ENCODE data around the gene RNF2. TPM values are rescaled to one million over a fixed set of nuclear protein-coding genes. Genes with fewer than 3 reads are reported as not detected.

The RNF2 gene
- total and polyA plus RNA-seq, 10 donors, result 5.2 to 29.7 (median 20.1) TPM

DNA sequence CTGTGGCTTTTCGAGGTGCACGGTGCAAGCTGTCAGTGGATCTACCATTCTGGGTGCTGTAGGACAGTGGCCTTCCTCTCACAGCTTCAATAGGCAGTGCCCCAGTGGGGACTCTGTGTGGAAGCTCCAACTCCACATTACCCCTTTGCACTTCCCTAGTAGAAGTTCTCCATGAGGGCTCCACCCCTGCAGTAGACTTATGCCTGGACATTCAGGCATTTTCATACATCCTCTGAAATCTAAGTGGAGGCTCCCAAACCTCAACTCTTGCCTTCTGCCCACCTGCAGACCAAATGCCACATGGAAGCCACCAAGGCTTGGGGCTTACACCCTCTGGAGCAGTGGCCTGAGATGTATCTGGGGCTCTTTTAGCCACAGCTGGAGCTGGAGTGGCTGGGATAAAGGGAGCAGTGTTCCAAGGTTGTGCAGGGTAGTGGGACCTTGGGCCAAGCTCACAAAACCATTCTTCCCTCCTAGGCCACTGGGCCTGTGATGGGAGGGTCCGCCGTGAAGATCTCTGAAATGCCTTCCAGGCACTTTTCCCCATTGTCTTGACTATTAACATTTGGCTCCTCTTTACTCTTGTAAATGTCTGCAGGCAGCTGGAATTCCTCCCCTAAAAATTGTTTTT, 18.0 kb upstream of the RNF2 start:
- H3K4me1 ChIP-seq, result no peaks in the 10 kb centered on the region
- H3K27ac ChIP-seq, result no peak overlapping the region
- TF ChIP-seq POLR2A (IDR thresholded peaks at IDR 0.05) (no peak), POLR2AphosphoS5 (IDR thresholded peaks at IDR 0.05) (no peak)
- TF ChIP-seq, protein P1, sequence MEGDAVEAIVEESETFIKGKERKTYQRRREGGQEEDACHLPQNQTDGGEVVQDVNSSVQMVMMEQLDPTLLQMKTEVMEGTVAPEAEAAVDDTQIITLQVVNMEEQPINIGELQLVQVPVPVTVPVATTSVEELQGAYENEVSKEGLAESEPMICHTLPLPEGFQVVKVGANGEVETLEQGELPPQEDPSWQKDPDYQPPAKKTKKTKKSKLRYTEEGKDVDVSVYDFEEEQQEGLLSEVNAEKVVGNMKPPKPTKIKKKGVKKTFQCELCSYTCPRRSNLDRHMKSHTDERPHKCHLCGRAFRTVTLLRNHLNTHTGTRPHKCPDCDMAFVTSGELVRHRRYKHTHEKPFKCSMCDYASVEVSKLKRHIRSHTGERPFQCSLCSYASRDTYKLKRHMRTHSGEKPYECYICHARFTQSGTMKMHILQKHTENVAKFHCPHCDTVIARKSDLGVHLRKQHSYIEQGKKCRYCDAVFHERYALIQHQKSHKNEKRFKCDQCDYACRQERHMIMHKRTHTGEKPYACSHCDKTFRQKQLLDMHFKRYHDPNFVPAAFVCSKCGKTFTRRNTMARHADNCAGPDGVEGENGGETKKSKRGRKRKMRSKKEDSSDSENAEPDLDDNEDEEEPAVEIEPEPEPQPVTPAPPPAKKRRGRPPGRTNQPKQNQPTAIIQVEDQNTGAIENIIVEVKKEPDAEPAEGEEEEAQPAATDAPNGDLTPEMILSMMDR (IDR thresholded peaks at IDR 0.05 in 8 of 11, conservative IDR thresholded peaks at IDR 0.05 in 3 of 11), result no peak
- H3K4me3 ChIP-seq, result no peak overlapping the region
- no peaks in the 10 kb centered on the region for H3K27me3 ChIP-seq (replicated peaks in 1 of 7)
- WGBS, 5 donors, result 89 to 99% (median 98%) methylated on average over 4 of the region's 4 CpGs
- H3K36me3 ChIP-seq, result no peaks in the 10 kb centered on the region
- DNase-seq, result no peak
- intact Hi-C loops (cut with DNase I; ENCODE audit: low total_unique reads), result no loop called here
- peaks cover 7 to 31% (median 23%) of the 10 kb centered on the region in 8 donors for H3K9me3 ChIP-seq

DNA sequence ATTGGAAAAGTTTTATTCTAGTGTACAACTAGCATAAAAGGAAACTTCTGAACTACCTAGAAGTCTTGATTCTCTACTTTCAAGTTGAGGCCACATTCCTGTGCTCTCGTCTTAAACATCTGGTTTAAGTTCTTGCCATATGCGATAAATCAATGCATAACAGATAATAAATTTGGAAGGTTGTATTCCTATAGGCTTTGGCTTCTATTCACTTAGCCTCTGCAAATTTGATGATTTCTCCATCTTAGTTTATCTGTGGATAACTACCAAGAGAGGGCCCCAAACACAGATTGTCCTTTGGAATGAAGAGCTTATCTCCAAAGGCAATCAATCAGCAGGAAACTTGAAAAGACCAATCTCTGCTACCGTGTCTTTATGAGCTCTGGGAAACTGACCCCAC, 11.7 kb upstream of the RNF2 start:
- Histone ChIP-seq H3K27me3 (replicated peaks in 1 of 7) (no peaks in the 10 kb centered on the region), H3K36me3 (no peaks in the 10 kb centered on the region), H3K27ac (no peak overlapping the region), H3K4me3 (no peak overlapping the region), H3K4me1 (no peaks in the 10 kb centered on the region), H3K9me3 (peaks cover 0 to under 1% (median 0%) of the 10 kb centered on the region in 8 donors)
- TF ChIP-seq POLR2A (IDR thresholded peaks at IDR 0.05) (no peak), POLR2AphosphoS5 (IDR thresholded peaks at IDR 0.05) (no peak)
- TF ChIP-seq, protein P1 (IDR thresholded peaks at IDR 0.05 in 8 of 11, conservative IDR thresholded peaks at IDR 0.05 in 3 of 11), result no peak
- 78 to 89% (median 84%) methylated on average over 3 of the region's 3 CpGs for WGBS, 5 donors
- intact Hi-C loops (cut with DNase I; ENCODE audit: low total_unique reads), result no loop called here
- no peak for DNase-seq

DNA sequence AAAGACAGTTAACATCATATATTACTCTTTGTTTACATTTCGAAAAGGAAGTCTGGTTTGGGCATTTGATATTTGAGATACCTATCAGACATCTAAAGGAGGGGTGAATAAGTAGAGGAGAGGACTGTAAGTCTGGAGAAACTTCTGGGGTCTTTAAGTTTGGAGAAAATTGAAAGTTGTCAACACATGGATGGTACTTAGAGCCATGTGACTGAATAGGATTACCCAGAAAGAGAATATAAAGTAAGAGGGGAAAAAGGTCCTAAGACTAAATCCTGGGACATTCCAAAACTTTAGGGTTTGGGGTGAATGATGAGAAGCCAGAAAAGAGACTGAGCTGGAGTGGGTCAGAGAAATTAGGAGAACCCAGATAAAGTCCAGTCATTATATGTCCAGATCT, 10.1 kb upstream of the RNF2 start:
- Histone ChIP-seq H3K27ac (no peak overlapping the region), H3K4me1 (no peaks in the 10 kb centered on the region), H3K27me3 (replicated peaks in 1 of 7) (no peaks in the 10 kb centered on the region), H3K36me3 (no peaks in the 10 kb centered on the region), H3K9me3 (no peaks in the 10 kb centered on the region), H3K4me3 (no peak overlapping the region)
- WGBS, 5 donors, result 76 to 88% (median 82%) methylated on average over 1 of the region's 1 CpG
- intact Hi-C loops (cut with DNase I; ENCODE audit: low total_unique reads), result no loop called here
- TF ChIP-seq, protein P1 (IDR thresholded peaks at IDR 0.05 in 8 of 11, conservative IDR thresholded peaks at IDR 0.05 in 3 of 11), result no peak
- TF ChIP-seq POLR2A (IDR thresholded peaks at IDR 0.05) (no peak), POLR2AphosphoS5 (IDR thresholded peaks at IDR 0.05) (no peak)
- DNase-seq, result no peak

DNA sequence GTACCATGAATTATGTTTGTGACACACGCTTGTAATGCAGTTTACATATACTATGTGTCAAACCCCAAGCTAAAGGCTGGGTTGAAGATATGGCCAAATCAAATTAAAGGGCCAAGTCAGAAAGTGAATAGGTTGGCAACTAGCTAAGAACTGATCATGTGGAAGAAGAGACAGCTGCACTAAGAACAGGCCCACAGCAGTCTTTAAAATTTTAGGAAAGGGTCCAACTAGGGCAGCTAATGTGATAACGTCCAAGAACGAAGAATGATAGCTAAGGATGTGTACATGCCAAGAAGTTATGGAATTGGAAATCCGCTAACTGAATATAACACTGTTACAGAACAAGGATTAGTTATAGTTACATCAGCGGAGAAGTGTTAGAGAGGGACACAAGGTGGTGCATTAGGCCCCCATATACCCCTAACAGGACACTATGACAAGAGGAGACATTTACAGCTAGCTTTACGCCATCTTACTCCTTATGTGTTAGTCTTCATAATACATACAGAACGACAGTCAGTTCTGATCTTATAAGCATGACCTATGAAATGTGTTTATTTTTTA, 6.5 kb upstream of the RNF2 start:
- Histone ChIP-seq H3K9me3 (no peaks in the 10 kb centered on the region), H3K4me3 (no peak overlapping the region), H3K36me3 (no peaks in the 10 kb centered on the region), H3K27me3 (replicated peaks in 1 of 7) (no peaks in the 10 kb centered on the region), H3K4me1 (no peaks in the 10 kb centered on the region), H3K27ac (no peak overlapping the region)
- DNase-seq, result no peak
- intact Hi-C loops (cut with DNase I; ENCODE audit: low total_unique reads), result no loop called here
- no peak for TF ChIP-seq POLR2A (IDR thresholded peaks at IDR 0.05)
- TF ChIP-seq, protein P1 (IDR thresholded peaks at IDR 0.05 in 8 of 11, conservative IDR thresholded peaks at IDR 0.05 in 3 of 11), result no peak
- no peak for TF ChIP-seq POLR2AphosphoS5 (IDR thresholded peaks at IDR 0.05)
- 90 to 97% (median 92%) methylated on average over 7 of the region's 7 CpGs for WGBS, 5 donors
